Activated T-helper 17 cell treated with anti-CD3 and anti-CD28 coated beads, Interleukin-2, amount 50 U/mL, for 72 hours (primary cell): Measurements from ENCODE around the gene ZNF343. TPM values are rescaled to one million over a fixed set of nuclear protein-coding genes. Genes with fewer than 3 reads are reported as not detected.

ENCODE experiments used
- ATAC-seq: fragments of 150-1000 bp; cut with Tn5 transposase; replicated peaks from 2 replicates; pipeline ENCODE4 v1.10.0; 2021; ENCODE audit warnings: mild to moderate bottlenecking, moderate library complexity
- H3K27ac Mint-ChIP-seq: one replicate; pipeline ENCODE4 v1.8.0; 2022; ENCODE audit warnings: mixed read lengths
- H3K27me3 Mint-ChIP-seq: one replicate; pipeline ENCODE4 v1.8.0; 2022; ENCODE audit warnings: mixed read lengths
- H3K36me3 Mint-ChIP-seq: one replicate; pipeline ENCODE4 v1.8.0; 2022; ENCODE audit warnings: low read depth, mild to moderate bottlenecking, mixed read lengths
- H3K4me1 Mint-ChIP-seq: one replicate; pipeline ENCODE4 v1.8.0; 2022; ENCODE audit warnings: mixed read lengths
- H3K4me3 Mint-ChIP-seq: one replicate; pipeline ENCODE4 v1.8.0; 2022; ENCODE audit warnings: mild to moderate bottlenecking, mixed read lengths
- H3K9me3 Mint-ChIP-seq: one replicate; pipeline ENCODE4 v1.8.0; 2022; ENCODE audit warnings: mixed read lengths
- total RNA-seq, 2 donors: library from RNA; stranded (reverse); gene quantifications; one replicate each; pipeline ENCODE4 v1.2.3, GENCODE V29; 2022

ZNF343 gene
- total RNA-seq, 2 donors from 2014 or later: 8.0 to 10.1 TPM

DNA sequence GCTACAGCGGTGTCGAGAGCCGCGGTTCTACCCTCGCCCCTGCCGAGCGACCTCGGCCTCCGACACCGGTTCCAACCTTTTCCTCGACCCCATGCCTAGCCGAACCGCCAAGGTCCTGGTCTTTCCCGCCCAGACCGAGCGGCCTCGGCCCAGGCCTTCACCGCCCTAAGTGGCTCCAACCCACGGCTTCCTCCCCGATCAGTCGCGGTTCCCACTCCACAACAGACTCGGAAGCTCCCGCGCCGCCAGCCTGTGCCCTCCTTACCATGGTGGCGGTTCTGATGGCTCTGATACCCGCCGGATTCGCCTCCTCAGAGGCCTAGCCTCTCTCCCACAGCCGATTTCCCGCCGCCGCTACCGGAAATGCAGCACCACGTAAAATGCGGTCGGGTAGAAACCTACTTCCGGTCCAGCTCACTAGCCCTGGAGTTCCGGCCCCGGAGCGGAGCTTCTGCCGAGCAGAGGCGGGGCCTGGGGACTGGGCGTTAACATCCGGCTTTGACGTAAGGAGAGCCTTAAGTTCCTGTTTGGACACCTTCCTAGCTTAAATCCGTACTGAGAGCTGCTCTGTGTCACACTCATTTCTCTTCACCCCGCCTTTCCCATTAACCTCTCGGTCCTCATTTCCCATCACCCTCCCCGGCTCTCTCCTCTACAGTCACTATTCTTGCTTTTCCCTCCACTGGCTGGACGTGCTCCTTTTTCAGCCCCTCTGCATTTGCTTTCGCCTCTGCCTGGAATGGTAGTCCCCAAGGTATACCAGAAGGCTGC lies 38.1 kb downstream of the ZNF343 start, which contains the start of gene SNRPB:
Gene SNRPB (minus strand): TSS at position 367 of the 771 bp plus-strand sequence. CDS start 99 bp downstream, at position 268.
- Mint-ChIP-seq H3K27me3 (no peaks in the 10 kb centered on the region), H3K9me3 (no peaks in the 10 kb centered on the region), H3K36me3 (peaks cover 54% of the 10 kb centered on the region), H3K4me1 (peaks cover 36% of the 10 kb centered on the region), H3K4me3 (peak within 1 kb of the TSS; percentile 100), H3K27ac (peak within 1 kb of the TSS; percentile 100)
- peak; percentile 97 for ATAC-seq

DNA sequence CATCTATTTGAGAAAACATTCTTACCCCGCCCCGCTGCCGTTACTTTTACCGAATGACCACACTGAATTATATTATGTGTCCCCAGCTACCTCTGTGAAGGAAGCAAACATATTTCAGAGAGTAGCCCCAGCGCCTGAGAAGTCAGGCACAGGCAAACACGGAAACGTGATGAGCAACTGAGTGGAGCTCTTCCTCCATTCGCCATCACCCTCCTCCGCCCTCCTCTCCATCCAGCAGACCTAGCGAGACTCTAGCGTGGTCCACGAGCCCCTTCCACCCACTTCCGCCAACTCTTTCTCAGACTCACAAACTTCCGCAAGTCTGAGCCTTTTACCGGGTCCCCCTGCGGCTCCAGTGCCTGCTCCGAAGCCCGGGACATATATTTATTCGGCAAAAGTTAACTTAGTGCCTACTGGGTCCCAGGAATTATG lies 38.7 kb downstream of the ZNF343 start:
- Mint-ChIP-seq H3K36me3 (peaks cover 60% of the 10 kb centered on the region), H3K4me1 (peaks cover 38% of the 10 kb centered on the region), H3K9me3 (no peaks in the 10 kb centered on the region), H3K27me3 (no peaks in the 10 kb centered on the region), H3K27ac (peak overlapping the region; percentile 100), H3K4me3 (peak overlapping the region; percentile 100)
- ATAC-seq: peak; percentile 57

DNA sequence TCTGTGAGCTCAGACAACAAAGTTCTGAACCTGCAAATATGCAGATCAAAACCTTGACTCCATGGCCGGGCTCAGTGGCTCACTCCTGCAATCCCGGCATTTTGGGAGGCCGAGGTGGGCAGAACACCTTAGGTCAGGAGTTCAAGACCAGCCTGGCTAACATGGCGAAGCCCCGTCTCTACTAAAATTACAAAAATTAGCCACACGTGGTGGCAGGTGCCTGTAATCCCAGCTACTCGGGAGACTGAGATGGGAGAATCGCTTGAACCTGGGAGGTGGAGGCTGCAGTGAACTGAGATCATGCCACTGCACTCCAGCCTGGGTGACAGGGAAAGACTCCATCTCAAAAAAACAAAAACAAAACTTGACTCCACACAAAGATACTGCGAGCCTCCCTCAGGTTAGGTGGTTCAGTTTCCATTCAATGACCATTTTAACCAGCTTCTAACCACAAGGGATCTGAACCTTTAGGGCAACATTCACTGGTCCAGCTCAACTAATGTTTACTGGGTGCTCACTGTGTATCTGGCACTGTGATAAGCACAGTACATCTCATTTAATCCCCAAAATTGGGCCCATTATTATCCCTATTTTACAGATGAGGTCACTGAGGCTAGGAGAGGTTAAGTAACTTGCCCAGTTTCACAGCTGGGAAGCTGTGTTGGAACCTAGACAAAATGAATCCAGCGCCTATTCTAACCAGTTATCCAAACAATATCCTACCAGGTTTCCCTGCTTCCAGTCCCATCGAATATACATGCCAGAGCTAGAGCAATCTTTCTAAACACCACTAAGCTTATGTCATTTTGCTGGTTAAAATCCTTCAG lies 39.9 kb downstream of the ZNF343 start:
- Mint-ChIP-seq H3K9me3 (no peaks in the 10 kb centered on the region), H3K36me3 (peaks cover 72% of the 10 kb centered on the region)

DNA sequence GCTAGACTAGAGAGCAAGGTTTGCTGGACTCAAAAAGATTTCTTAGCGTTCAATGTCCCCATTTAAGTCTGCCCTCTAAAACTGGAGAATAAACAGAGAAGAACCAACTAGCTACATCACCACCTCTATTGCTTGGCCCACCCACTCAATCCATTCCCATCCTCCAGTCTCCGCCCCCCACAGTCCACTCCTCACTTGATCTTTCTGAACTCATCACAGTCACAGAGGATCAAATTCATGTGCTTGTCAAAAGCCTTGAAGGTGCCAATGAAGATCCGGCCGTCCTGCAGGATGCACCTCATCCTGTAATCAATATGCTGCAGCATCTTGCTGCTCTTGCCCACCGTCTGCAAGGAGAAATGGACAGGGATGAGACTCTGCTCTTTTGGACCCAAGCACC lies 41.3 kb downstream of the ZNF343 start:
- Mint-ChIP-seq H3K36me3 (peaks cover 86% of the 10 kb centered on the region), H3K27me3 (no peaks in the 10 kb centered on the region), H3K4me1 (peaks cover 41% of the 10 kb centered on the region), H3K4me3 (peak overlapping the region; percentile 100), H3K9me3 (no peaks in the 10 kb centered on the region), H3K27ac (peak overlapping the region; percentile 100)
- ATAC-seq: no peak

More for the DNA sequence above, 39.9 kb downstream of the ZNF343 start:
- ATAC-seq: no peak
- H3K4me3 Mint-ChIP-seq: peak overlapping the region; percentile 100
- H3K27me3 Mint-ChIP-seq: no peaks in the 10 kb centered on the region
- H3K4me1 Mint-ChIP-seq: peaks cover 38% of the 10 kb centered on the region
- peak overlapping the region; percentile 100 for H3K27ac Mint-ChIP-seq

DNA sequence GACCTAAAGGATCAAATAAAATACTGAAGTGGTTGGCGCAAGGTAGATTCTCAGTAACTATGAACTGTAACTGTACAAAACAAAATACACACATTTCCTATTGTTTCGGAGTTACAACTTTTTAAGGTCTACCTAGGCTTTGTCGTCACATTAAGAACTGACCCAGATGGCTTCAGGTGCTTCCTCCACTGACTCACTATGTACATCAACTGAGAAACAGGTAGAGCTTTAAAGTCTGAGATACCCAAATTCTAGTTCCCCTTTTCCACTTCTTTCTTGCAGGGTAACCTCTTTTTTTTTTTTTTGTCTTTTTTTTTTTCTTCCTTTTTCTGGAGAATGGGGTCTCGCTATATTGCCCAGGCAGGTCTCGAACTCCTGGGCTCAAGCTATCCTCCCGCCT lies 43.6 kb downstream of the ZNF343 start:
- Mint-ChIP-seq H3K4me3 (no peak overlapping the region), H3K27me3 (no peaks in the 10 kb centered on the region), H3K27ac (no peak overlapping the region), H3K9me3 (no peaks in the 10 kb centered on the region), H3K36me3 (peaks cover 100% of the 10 kb centered on the region), H3K4me1 (peaks cover 32% of the 10 kb centered on the region)
- ATAC-seq: no peak

DNA sequence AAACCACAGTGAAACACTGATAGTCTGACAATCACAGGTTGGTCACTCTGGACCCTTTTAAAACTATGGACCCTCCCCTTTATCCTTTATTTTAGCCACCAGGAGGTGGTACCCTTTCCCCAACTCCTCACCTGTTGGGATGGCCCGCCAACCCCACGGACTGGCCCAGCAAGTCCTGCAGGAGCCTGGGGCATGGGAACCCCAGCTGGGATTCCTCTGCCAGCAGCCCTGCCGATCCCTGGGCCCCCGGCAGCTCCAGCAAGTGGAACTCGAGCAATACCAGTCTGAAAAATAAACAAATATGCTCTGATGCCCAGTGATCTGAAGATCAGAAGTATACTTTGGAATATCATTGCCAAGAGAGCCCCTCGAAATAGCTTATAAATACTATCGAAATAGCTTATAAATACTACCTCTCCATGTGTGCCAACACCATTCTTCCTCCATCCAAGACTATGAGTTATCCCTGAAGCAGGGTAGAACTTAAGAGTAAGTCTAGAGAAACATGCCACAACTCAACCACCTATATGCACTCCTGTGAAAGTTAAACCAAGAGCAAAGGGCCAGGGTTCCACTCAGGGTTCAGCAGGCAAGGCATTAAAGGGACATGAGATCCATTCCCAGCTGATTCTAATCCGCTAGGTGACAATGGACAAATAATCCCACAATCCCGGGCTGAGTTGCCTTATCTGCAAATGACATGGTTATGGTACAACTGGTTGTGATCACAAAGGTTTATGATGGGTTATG lies 44.9 kb downstream of the ZNF343 start:
- H3K9me3 Mint-ChIP-seq: no peaks in the 10 kb centered on the region
- peaks cover 30% of the 10 kb centered on the region for H3K4me1 Mint-ChIP-seq
- peaks cover 100% of the 10 kb centered on the region for H3K36me3 Mint-ChIP-seq
- H3K27me3 Mint-ChIP-seq: no peaks in the 10 kb centered on the region
- no peak overlapping the region for H3K4me3 Mint-ChIP-seq
- ATAC-seq: no peak
- no peak overlapping the region for H3K27ac Mint-ChIP-seq

DNA sequence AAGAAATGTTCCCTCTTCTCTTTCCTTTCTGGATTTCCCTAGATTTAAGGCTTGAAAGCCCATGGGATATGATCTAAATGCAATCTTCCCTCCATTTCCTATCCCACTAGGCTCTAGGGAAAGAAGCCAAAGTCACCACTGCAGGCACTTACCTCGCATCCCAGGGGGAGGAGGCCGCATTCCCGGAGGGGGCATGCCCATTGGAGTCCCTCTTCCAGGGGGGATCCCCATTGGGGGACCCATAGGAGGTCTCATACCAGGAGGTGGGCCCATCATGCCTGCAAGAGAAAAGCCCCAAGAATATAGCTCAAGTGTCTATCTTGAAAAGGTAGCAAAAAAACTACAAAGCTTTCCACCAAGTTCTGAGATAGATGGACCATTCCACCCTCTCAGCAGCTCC lies 46.2 kb downstream of the ZNF343 start:
- Mint-ChIP-seq H3K27ac (no peak overlapping the region), H3K4me1 (peaks cover 20% of the 10 kb centered on the region), H3K9me3 (no peaks in the 10 kb centered on the region), H3K4me3 (no peak overlapping the region), H3K27me3 (no peaks in the 10 kb centered on the region), H3K36me3 (peaks cover 98% of the 10 kb centered on the region)
- ATAC-seq: no peak

DNA sequence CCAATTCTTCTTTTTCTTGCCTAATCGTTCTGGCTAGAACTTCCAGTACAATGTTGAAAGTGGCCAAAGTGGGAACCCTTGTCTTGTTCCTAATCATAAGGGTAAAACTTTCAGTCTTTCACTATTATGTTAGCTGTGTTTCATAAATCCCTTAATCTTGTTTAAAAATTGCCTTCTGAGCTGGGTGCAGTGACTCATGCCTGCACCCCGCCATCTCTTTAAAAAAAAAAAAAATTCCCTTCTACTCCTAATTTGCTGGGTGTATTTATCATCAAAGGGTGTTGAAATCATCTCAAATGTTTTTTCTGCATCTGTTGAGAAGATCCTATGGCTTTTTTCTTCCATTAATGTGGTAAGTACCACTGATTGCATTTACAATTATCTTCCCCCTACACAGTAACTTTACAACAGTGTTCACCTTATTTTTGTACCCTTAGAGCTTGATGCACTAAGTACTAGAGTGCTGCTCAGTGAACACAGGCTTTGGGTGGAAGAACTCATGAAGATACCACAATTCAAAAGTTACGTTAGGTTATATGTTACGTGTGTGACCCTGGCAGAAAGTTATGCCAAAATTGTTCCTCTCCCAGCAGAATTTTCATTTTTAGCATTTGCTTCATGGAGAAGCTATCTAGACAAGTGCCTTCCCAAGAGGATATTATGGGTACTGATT lies 47.8 kb downstream of the ZNF343 start:
- Mint-ChIP-seq H3K36me3 (peaks cover 96% of the 10 kb centered on the region), H3K27me3 (no peaks in the 10 kb centered on the region), H3K4me3 (no peak overlapping the region), H3K4me1 (peaks cover 13% of the 10 kb centered on the region), H3K9me3 (no peaks in the 10 kb centered on the region), H3K27ac (no peak overlapping the region)
- no peak for ATAC-seq

DNA sequence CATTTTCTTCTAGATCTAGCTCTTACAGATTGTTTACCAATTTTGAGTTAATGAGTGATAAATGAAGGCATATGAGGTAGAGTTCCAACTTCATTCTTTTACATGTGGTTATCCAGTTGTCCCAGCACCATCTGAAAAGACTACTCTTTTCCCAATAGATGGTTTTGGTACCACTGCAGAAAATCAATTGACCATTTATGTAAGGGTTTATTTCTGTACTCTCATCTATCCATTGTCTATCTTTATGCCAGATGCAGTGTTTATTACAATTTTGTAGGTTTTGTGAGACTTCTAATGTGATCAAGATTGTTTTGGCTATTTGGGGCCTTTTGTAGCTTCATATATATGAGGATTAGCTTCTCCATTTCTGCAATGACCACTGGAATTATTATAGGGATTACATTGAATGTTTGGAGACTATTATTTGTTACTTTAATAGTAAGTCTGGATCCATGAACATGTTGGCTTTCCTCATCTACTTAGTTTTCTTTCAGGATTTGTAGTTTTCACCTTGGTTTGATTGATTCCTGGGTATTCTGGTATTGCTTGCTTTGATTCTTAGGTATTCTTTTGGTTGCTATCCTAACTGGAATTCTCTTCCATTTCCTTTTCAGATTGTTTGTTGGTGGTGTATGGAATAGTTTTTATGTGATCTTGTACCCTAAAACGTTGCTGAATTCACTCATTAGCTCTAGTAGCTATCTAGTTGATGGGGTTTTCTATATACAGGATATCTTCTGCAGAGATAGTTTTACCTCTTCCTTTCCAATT lies 48.5 kb downstream of the ZNF343 start:
- no peaks in the 10 kb centered on the region for H3K9me3 Mint-ChIP-seq
- H3K36me3 Mint-ChIP-seq: peaks cover 89% of the 10 kb centered on the region
- ATAC-seq: no peak
- H3K27ac Mint-ChIP-seq: no peak overlapping the region
- no peak overlapping the region for H3K4me3 Mint-ChIP-seq
- H3K27me3 Mint-ChIP-seq: no peaks in the 10 kb centered on the region
- peaks cover 9% of the 10 kb centered on the region for H3K4me1 Mint-ChIP-seq

DNA sequence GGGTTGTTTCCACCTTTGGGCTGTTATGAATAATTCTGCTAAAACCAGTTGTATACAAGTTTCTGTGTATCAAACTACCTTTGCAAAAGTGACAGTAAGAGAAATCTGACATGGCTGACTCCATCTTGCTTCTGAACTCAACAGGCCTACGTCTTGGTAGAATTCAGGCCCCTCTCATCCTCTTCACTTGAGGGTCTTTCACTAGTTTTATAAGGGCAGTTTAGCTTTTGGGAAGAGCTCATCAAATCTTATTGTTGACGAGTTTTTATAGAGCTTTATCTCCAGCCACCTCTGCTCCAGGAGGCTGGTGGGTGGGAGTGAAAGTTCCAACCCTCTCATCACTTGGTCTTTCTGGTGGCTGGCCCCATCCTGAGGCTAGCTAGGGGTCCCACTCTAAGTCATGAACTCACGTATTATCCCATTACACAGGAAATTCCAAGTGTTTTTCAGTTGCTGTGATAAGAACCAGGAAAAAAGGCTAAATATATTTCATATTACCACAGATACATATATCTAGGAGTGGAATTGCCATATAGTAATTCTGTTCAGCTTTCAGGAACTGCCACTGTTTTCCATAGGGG lies 49.7 kb downstream of the ZNF343 start:
- H3K4me3 Mint-ChIP-seq: no peak overlapping the region
- peaks cover 9% of the 10 kb centered on the region for H3K4me1 Mint-ChIP-seq
- no peaks in the 10 kb centered on the region for H3K27me3 Mint-ChIP-seq
- no peak for ATAC-seq
- peaks cover 77% of the 10 kb centered on the region for H3K36me3 Mint-ChIP-seq
- no peak overlapping the region for H3K27ac Mint-ChIP-seq
- no peaks in the 10 kb centered on the region for H3K9me3 Mint-ChIP-seq

DNA sequence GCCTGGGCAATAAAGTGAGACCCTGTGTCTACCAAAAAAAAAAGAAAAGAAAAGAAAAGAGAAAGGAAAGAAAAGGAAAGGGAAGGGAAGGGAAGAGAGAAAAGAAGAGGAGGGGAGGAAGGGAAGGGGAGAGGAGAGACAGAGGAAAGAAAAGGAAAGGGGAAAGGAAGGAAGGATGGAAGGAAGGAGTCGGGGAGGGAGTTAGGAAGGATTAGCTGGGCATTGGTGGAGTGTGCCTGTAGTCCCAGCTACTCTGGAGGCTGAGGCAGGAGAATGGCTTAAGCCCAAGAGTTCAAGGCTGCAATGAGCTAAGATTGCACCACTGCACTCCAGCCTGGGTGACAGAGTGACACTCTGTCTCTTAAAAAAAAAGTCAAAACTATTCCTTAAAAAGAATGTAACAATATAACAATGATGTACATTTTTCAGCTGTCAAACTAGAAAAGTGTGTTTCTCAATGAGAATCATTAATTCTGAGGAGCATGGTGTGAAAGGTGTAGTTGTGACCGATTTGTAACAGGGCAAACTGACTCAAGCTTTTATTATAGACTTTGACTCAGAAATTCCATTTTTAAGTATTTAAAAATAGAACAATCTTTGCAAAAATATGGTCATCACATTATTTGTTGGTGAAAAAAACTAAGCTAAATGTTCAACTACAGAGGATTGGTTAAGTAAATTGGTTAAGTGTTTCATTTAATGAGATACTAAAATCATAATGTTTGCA lies 52.8 kb downstream of the ZNF343 start:
- Mint-ChIP-seq H3K27me3 (no peaks in the 10 kb centered on the region), H3K27ac (peak overlapping the region; percentile 64), H3K4me3 (no peak overlapping the region), H3K4me1 (peaks cover 7% of the 10 kb centered on the region), H3K9me3 (no peaks in the 10 kb centered on the region), H3K36me3 (peaks cover 46% of the 10 kb centered on the region)
- ATAC-seq: no peak

DNA sequence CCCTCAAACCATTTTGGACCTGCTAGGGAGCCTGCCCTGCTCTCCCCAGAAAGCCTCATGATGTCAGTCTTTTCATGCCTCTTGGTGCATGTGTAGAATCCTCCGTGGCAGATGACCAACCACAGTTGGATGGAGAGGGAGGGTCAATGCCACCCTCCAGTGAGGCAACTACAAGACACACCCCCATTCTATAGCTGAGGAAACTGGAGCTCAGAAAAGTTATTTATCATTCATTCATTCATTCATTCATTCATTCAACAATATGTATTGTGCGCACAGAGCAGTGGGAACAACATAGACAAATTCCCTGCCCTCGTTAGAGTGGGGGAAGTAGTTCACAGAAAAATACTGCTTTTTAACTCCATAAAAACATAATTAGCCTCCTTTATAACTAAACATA lies 54.9 kb downstream of the ZNF343 start:
- H3K9me3 Mint-ChIP-seq: no peaks in the 10 kb centered on the region
- ATAC-seq: no peak
- peaks cover 19% of the 10 kb centered on the region for H3K4me1 Mint-ChIP-seq
- no peaks in the 10 kb centered on the region for H3K27me3 Mint-ChIP-seq
- H3K27ac Mint-ChIP-seq: peak overlapping the region; percentile 28
- H3K4me3 Mint-ChIP-seq: no peak overlapping the region
- H3K36me3 Mint-ChIP-seq: peaks cover 25% of the 10 kb centered on the region
